ENCODE data around the gene TSSC4.

TSSC4 gene

GRCh38 chr11:2449548-2450320 is 49.2 kb downstream of the TSSC4 start:
- no peak for DNase-seq (ENCODE audit: low spot score)

GRCh38 chr11:2450321-2451041 is 49.9 kb downstream of the TSSC4 start:
- DNase-seq (ENCODE audit: low spot score) = no peak

GRCh38 chr11:2451336-2451735 is 50.8 kb downstream of the TSSC4 start:
- DNase-seq (ENCODE audit: low spot score) = no peak

- DNase-seq (ENCODE audit: low spot score) = no peak
Measured at GRCh38 chr11:2451916-2452315, 51.4 kb downstream of the TSSC4 start.

GRCh38 chr11:2452321-2453012 is 51.9 kb downstream of the TSSC4 start:
- DNase-seq (ENCODE audit: low spot score) = no peak

- no peak for DNase-seq (ENCODE audit: low spot score)
Measured at GRCh38 chr11:2453436-2453835, 52.9 kb downstream of the TSSC4 start.
